Prostate gland (tissue), 2 donors: ENCODE measurements around the gene INTS13.

Experiments
- POLR2A ChIP-seq: fragments of 450-650 bp; IDR thresholded peaks from one replicate; pipeline ENCODE4 v1.6.1; 2016; ENCODE audit warnings: antibody characterized with exemption, mild to moderate bottlenecking
- POLR2AphosphoS5 ChIP-seq: sonication (generic); formaldehyde crosslinking; IDR thresholded peaks from one replicate; pipeline ENCODE4 v1.6.1; 2017; ENCODE audit warnings: antibody characterized with exemption
- TF ChIP-seq, protein P1 (sequence below), 4 experiments: fragments of 200-600 bp in 2 of 4; fragments of 450-650 bp in 2 of 4; sonication (generic) in 2 of 4; IDR thresholded peaks; 1 replicate in 3 of 4; 2 replicates in 1 of 4; pipeline ENCODE4 v1.5.1; 2016 to 2019; ENCODE audit warnings: antibody characterized with exemption in 4 of 4, mild to moderate bottlenecking in 2 of 4, moderate library complexity in 2 of 4

DNA sequence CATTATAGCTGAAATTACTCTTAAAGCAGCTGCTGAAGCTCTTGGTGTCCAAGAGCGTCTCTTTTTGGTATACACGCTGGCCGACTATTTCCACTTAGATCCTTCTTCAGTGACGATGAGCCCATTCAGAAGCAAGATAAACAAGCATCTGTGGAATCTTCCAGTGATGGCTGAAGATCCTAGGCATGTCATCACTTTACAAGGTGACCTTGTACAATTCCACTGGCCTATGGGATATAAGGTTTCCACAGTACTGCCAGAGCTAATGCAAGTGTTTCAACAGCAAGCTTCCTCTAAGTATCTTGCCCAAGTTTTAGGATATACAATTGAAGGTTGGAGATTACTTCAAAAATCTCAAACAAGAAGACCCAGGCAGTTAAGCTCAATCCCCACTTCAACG is 47.0 kb downstream of the INTS13 start:
- TF ChIP-seq, protein P1, sequence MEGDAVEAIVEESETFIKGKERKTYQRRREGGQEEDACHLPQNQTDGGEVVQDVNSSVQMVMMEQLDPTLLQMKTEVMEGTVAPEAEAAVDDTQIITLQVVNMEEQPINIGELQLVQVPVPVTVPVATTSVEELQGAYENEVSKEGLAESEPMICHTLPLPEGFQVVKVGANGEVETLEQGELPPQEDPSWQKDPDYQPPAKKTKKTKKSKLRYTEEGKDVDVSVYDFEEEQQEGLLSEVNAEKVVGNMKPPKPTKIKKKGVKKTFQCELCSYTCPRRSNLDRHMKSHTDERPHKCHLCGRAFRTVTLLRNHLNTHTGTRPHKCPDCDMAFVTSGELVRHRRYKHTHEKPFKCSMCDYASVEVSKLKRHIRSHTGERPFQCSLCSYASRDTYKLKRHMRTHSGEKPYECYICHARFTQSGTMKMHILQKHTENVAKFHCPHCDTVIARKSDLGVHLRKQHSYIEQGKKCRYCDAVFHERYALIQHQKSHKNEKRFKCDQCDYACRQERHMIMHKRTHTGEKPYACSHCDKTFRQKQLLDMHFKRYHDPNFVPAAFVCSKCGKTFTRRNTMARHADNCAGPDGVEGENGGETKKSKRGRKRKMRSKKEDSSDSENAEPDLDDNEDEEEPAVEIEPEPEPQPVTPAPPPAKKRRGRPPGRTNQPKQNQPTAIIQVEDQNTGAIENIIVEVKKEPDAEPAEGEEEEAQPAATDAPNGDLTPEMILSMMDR (IDR thresholded peaks at IDR 0.05): no peak
- no peak for TF ChIP-seq POLR2A
- no peak for TF ChIP-seq POLR2AphosphoS5
